Measurements from ENCODE around the gene BROX.

GRCh38 chr1:222750651-222751050, 38.3 kb downstream of the BROX start:
- no peak for TF ChIP-seq CTCF (IDR thresholded peaks at IDR 0.05)
- no peak for TF ChIP-seq POLR2AphosphoS5 (IDR thresholded peaks at IDR 0.05; ENCODE audit: low read depth, low read length)
- TF ChIP-seq SIN3A (IDR thresholded peaks at IDR 0.05; ENCODE audit: borderline replicate concordance, insufficient read depth, low read depth, low read length) = no peak
- no peak for TF ChIP-seq REST (IDR thresholded peaks at IDR 0.05; ENCODE audit: insufficient read depth in 1 of 2, low read depth in 2 of 2, low read length in 1 of 2)
- no peak for TF ChIP-seq TCF7L2 (IDR thresholded peaks at IDR 0.05; ENCODE audit: low read depth, low read length)
